HepG2 (cell line): ENCODE data around the gene RBPJ. TPM values are rescaled to one million over a fixed set of nuclear protein-coding genes. Genes with fewer than 3 reads are reported as not detected.

Experiments used
- ATM ChIP-seq: fragments of 450-650 bp; IDR thresholded peaks from 2 replicates; pipeline ENCODE4 v1.7.1; 2017; ENCODE audit warnings: mild to moderate bottlenecking, borderline replicate concordance
- FOSL2 ChIP-seq: sonication (generic); formaldehyde crosslinking; IDR thresholded peaks from 2 replicates; pipeline ENCODE4 v1.4.0; 2020; ENCODE audit warnings: missing genetic modification reagents
- KAT7 ChIP-seq: IDR thresholded peaks from 2 replicates; pipeline ENCODE4 v1.6.1; 2018; ENCODE audit warnings: borderline replicate concordance, missing compliant biosample characterization
- NCOA5 ChIP-seq: sonication (generic); formaldehyde crosslinking; IDR thresholded peaks from 2 replicates; pipeline ENCODE4 v1.4.0; 2020; ENCODE audit warnings: missing genetic modification reagents
- SALL2 ChIP-seq: sonication (generic); formaldehyde crosslinking; IDR thresholded peaks from 2 replicates; pipeline ENCODE4 v1.8.1; 2023; ENCODE audit warnings: mild to moderate bottlenecking, missing genetic modification reagents, inconsistent platforms
- SOX13 ChIP-seq, 3 experiments: fragments of 450-650 bp in 1 of 3; sonication (generic) in 1 of 3; formaldehyde crosslinking in 1 of 3; IDR thresholded peaks in 2 of 3; conservative IDR thresholded peaks in 1 of 3; 2 replicates each; pipeline versions ENCODE4 v1.5.0 to v1.6.1; 2016 to 2020; ENCODE audit warnings: antibody characterized with exemption in 1 of 3, mild to moderate bottlenecking in 1 of 3, missing compliant biosample characterization in 1 of 3, missing genetic modification reagents in 1 of 3, moderate library complexity in 1 of 3
- ZBTB42 ChIP-seq: sonication (generic); formaldehyde crosslinking; IDR thresholded peaks from 2 replicates; pipeline ENCODE4 v1.5.0; 2020; ENCODE audit warnings: mild to moderate bottlenecking, missing genetic modification reagents
- ZFP41 ChIP-seq: sonication (generic); formaldehyde crosslinking; IDR thresholded peaks from 2 replicates; pipeline ENCODE4 v1.4.0; 2020; ENCODE audit warnings: mild to moderate bottlenecking, missing genetic modification reagents, borderline replicate concordance
- ZNF253 ChIP-seq: sonication (generic); formaldehyde crosslinking; IDR thresholded peaks from 2 replicates; pipeline ENCODE4 v1.8.0; 2022; ENCODE audit warnings: mild to moderate bottlenecking, missing genetic modification reagents, borderline replicate concordance
- ZNF441 ChIP-seq: sonication (generic); formaldehyde crosslinking; IDR thresholded peaks from 2 replicates; pipeline ENCODE4 v1.7.0; 2021; ENCODE audit warnings: missing genetic modification reagents, borderline replicate concordance
- ZNF484 ChIP-seq: sonication (generic); formaldehyde crosslinking; IDR thresholded peaks from 2 replicates; pipeline ENCODE4 v1.5.1; 2020; ENCODE audit warnings: mild to moderate bottlenecking, low read depth, missing genetic modification reagents, borderline replicate concordance
- ZNF562 ChIP-seq: sonication (generic); formaldehyde crosslinking; IDR thresholded peaks from 2 replicates; pipeline ENCODE4 v1.8.0; 2022; ENCODE audit warnings: missing genetic modification reagents, borderline replicate concordance
- ZNF709 ChIP-seq: sonication (generic); formaldehyde crosslinking; IDR thresholded peaks from 2 replicates; pipeline ENCODE4 v1.5.0; 2020; ENCODE audit warnings: mild to moderate bottlenecking, missing genetic modification reagents
- polyA plus RNA-seq, 8 experiments: library from polyadenylated mRNA; depleted of rRNA in 3 of 8; stranded (reverse) in 7 of 8; unstranded in 1 of 8; fragments of >200 nt; fragmentation: Illumina TruSeq in 4 of 8; extraction: Trizol in 4 of 8; gene quantifications; 2 replicates each; pipeline versions ENCODE4 v1.2.1 to v1.2.3, GENCODE V29; 2011 to 2016; ENCODE audit warnings: low read depth in 4 of 8, missing spikeins in 1 of 8, mixed read lengths in 1 of 8; ENCODE audit not compliant: insufficient read depth in 1 of 8
- total RNA-seq, 5 experiments: library from RNA; depleted of rRNA; stranded (reverse); fragments of >200 nt; fragmentation: Illumina TruSeq; extraction: Trizol; gene quantifications; 2 replicates each; pipeline ENCODE4 v1.2.3, GENCODE V29; 2016; ENCODE audit warnings: low read depth in 1 of 5
- TF ChIP-seq, protein P1 (sequence below): IDR thresholded peaks from 2 replicates; pipeline ENCODE4 v1.6.1; 2016; ENCODE audit warnings: mild to moderate bottlenecking, missing biosample characterization, missing genetic modification reagents
- TF ChIP-seq, protein P2 (sequence below), 2 experiments: fragments of 450-650 bp in 1 of 2; sonication (generic) in 1 of 2; formaldehyde crosslinking in 1 of 2; IDR thresholded peaks; 2 replicates each; pipeline versions ENCODE4 v1.6.1 to v1.8.0; 2016 to 2022; ENCODE audit warnings: antibody characterized with exemption in 1 of 2, mild to moderate bottlenecking in 1 of 2, missing genetic modification reagents in 1 of 2
- TF ChIP-seq, protein P3 (sequence below): sonication (generic); formaldehyde crosslinking; IDR thresholded peaks from 2 replicates; pipeline ENCODE4 v1.5.0; 2020; ENCODE audit warnings: missing genetic modification reagents, mild to moderate bottlenecking, borderline replicate concordance
- TF ChIP-seq, protein P4 (sequence below): sonication (generic); formaldehyde crosslinking; conservative IDR thresholded peaks from 2 replicates; pipeline ENCODE4 v1.5.0; 2020; ENCODE audit warnings: missing genetic modification reagents

Gene RBPJ
- total and polyA plus RNA-seq, 2 of the 13 experiments (the other 11 are each of a cell fraction or from before 2014, with no cell fraction given): 25.9 to 33.2 TPM

DNA sequence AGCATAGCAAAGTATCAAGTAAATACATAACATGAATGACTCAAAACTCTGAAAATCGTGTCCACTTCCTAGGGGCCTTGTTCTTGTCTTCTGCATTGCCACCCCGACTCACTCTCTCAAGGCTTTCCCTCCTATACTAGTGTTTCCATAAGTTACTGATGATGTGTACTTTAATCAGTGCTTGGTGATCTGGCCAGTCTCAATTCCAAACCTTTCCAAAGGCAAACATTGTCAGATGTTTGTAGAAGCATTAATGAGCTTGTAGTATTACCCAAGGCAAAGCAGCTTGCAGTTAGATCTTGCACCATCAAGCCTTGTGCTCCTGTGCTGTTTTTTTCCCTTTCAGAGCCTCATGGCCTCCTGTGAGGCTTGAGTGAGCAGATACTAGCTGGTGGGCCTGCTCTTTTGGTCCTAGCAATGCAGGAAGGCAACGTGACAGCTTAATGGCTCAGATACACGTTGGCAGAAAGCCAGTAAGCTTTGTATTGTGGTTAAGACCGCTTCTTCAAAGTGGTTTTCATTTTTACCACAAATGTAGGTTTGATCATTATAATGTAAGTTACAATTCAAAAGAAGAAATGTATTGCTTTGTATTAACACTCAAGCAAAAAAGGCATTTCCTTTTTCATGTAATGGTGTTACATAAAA lies 51.8 kb downstream of the RBPJ start (continued):
- no peak for TF ChIP-seq ZFP41 (CRISPR knock-in tag)
- no peak for TF ChIP-seq SALL2 (CRISPR knock-in tag)
- no peak for TF ChIP-seq ZNF709
- TF ChIP-seq, protein P1, sequence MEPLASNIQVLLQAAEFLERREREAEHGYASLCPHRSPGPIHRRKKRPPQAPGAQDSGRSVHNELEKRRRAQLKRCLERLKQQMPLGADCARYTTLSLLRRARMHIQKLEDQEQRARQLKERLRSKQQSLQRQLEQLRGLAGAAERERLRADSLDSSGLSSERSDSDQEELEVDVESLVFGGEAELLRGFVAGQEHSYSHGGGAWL: no peak
- TF ChIP-seq ZBTB42 (CRISPR knock-in tag): no peak
- no peak for TF ChIP-seq ZNF562 (CRISPR knock-in tag)
- TF ChIP-seq FOSL2 (CRISPR knock-in tag): peak; percentile 63
- TF ChIP-seq ZNF484 (CRISPR knock-in tag): no peak
- no peak for TF ChIP-seq ATM
- TF ChIP-seq NCOA5 (CRISPR knock-in tag): no peak
- no peak for TF ChIP-seq ZNF441 (CRISPR knock-in tag)
- 0 out of 2 replicates have a peak, but pooled peaks have one; percentile 17 for TF ChIP-seq SOX13 (IDR thresholded peaks at IDR 0.05)
- peak in 1 of 2 experiments; percentile 61; a peak in 1 of 4 replicates for TF ChIP-seq SOX13 (CRISPR knock-in tag; conservative IDR thresholded peaks at IDR 0.05 in 1 of 2, IDR thresholded peaks at IDR 0.05 in 1 of 2)
- TF ChIP-seq, protein P2, sequence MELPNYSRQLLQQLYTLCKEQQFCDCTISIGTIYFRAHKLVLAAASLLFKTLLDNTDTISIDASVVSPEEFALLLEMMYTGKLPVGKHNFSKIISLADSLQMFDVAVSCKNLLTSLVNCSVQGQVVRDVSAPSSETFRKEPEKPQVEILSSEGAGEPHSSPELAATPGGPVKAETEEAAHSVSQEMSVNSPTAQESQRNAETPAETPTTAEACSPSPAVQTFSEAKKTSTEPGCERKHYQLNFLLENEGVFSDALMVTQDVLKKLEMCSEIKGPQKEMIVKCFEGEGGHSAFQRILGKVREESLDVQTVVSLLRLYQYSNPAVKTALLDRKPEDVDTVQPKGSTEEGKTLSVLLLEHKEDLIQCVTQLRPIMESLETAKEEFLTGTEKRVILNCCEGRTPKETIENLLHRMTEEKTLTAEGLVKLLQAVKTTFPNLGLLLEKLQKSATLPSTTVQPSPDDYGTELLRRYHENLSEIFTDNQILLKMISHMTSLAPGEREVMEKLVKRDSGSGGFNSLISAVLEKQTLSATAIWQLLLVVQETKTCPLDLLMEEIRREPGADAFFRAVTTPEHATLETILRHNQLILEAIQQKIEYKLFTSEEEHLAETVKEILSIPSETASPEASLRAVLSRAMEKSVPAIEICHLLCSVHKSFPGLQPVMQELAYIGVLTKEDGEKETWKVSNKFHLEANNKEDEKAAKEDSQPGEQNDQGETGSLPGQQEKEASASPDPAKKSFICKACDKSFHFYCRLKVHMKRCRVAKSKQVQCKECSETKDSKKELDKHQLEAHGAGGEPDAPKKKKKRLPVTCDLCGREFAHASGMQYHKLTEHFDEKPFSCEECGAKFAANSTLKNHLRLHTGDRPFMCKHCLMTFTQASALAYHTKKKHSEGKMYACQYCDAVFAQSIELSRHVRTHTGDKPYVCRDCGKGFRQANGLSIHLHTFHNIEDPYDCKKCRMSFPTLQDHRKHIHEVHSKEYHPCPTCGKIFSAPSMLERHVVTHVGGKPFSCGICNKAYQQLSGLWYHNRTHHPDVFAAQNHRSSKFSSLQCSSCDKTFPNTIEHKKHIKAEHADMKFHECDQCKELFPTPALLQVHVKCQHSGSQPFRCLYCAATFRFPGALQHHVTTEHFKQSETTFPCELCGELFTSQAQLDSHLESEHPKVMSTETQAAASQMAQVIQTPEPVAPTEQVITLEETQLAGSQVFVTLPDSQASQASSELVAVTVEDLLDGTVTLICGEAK (IDR thresholded peaks at IDR 0.05): no peak
- TF ChIP-seq, protein P2 (CRISPR knock-in tag; IDR thresholded peaks at IDR 0.05): no peak
- TF ChIP-seq, protein P3, sequence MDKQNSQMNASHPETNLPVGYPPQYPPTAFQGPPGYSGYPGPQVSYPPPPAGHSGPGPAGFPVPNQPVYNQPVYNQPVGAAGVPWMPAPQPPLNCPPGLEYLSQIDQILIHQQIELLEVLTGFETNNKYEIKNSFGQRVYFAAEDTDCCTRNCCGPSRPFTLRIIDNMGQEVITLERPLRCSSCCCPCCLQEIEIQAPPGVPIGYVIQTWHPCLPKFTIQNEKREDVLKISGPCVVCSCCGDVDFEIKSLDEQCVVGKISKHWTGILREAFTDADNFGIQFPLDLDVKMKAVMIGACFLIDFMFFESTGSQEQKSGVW (CRISPR knock-in tag): no peak
- TF ChIP-seq ZNF253 (CRISPR knock-in tag): no peak
- TF ChIP-seq KAT7 (CRISPR knock-in tag): no peak
- TF ChIP-seq, protein P4, sequence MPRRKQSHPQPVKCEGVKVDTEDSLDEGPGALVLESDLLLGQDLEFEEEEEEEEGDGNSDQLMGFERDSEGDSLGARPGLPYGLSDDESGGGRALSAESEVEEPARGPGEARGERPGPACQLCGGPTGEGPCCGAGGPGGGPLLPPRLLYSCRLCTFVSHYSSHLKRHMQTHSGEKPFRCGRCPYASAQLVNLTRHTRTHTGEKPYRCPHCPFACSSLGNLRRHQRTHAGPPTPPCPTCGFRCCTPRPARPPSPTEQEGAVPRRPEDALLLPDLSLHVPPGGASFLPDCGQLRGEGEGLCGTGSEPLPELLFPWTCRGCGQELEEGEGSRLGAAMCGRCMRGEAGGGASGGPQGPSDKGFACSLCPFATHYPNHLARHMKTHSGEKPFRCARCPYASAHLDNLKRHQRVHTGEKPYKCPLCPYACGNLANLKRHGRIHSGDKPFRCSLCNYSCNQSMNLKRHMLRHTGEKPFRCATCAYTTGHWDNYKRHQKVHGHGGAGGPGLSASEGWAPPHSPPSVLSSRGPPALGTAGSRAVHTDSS: no peak
